Osteocyte (in vitro differentiated cells): ENCODE results near the gene SHF. TPM values are rescaled to one million over a fixed set of nuclear protein-coding genes. Genes with fewer than 3 reads are reported as not detected.

Experiments
- DNase-seq: peaks from one replicate; pipeline ENCODE4 v3.0.0; 2021; ENCODE audit warnings: mixed read lengths; ENCODE audit not compliant: unreplicated experiment; ENCODE audit errors: extremely low spot score
- H3K27ac Mint-ChIP-seq: one replicate; pipeline ENCODE4 v1.8.0; 2021; ENCODE audit warnings: mild to moderate bottlenecking, mixed read lengths; ENCODE audit not compliant: unreplicated experiment
- H3K27me3 Mint-ChIP-seq: one replicate; pipeline ENCODE4 v1.8.0; 2021; ENCODE audit warnings: mixed read lengths; ENCODE audit not compliant: unreplicated experiment
- H3K36me3 Mint-ChIP-seq: one replicate; pipeline ENCODE4 v1.8.0; 2021; ENCODE audit warnings: mixed read lengths; ENCODE audit not compliant: unreplicated experiment
- H3K4me1 Mint-ChIP-seq: one replicate; pipeline ENCODE4 v1.8.0; 2021; ENCODE audit warnings: mixed read lengths; ENCODE audit not compliant: unreplicated experiment
- H3K4me3 Mint-ChIP-seq: one replicate; pipeline ENCODE4 v1.8.0; 2021; ENCODE audit warnings: mild to moderate bottlenecking, moderate library complexity, mixed read lengths; ENCODE audit not compliant: unreplicated experiment
- H3K9me3 Mint-ChIP-seq: one replicate; pipeline ENCODE4 v1.8.0; 2021; ENCODE audit warnings: mixed read lengths; ENCODE audit not compliant: unreplicated experiment
- CTCF ChIP-seq: fragments of 200-600 bp; sonication (generic); IDR thresholded peaks from 2 replicates; pipeline ENCODE4 v1.5.0; 2021; ENCODE audit warnings: antibody characterized with exemption, mild to moderate bottlenecking, moderate library complexity
- total RNA-seq: library from RNA; stranded (reverse); gene quantifications from 2 replicates; pipeline ENCODE4 v1.2.1, GENCODE V29; 2021

Gene SHF
- total RNA-seq, 1 donor from 2014 or later = 15.8 TPM

- Mint-ChIP-seq H3K27ac (no peak overlapping the region), H3K4me3 (no peak overlapping the region), H3K36me3 (no peaks in the 10 kb centered on the region), H3K27me3 (peaks cover 28% of the 10 kb centered on the region), H3K9me3 (no peaks in the 10 kb centered on the region), H3K4me1 (peaks cover 6% of the 10 kb centered on the region)
- DNase-seq = no peak
- no peak for TF ChIP-seq CTCF
These were observed 65.9 kb downstream of the SHF start for GRCh38 chr15:45121706-45122417.

- H3K4me3 Mint-ChIP-seq = no peak overlapping the region
- peaks cover 20% of the 10 kb centered on the region for H3K27me3 Mint-ChIP-seq
- H3K36me3 Mint-ChIP-seq = no peaks in the 10 kb centered on the region
- H3K9me3 Mint-ChIP-seq = no peaks in the 10 kb centered on the region
- TF ChIP-seq CTCF = no peak
- DNase-seq = no peak
- H3K4me1 Mint-ChIP-seq = peaks cover 6% of the 10 kb centered on the region
- H3K27ac Mint-ChIP-seq = no peak overlapping the region
These were observed 66.7 kb downstream of the SHF start for GRCh38 chr15:45121020-45121419.

GRCh38 chr15:45120081-45120972 lies 67.4 kb downstream of the SHF start:
- Mint-ChIP-seq H3K36me3 (no peaks in the 10 kb centered on the region), H3K27me3 (peaks cover 19% of the 10 kb centered on the region), H3K27ac (no peak overlapping the region), H3K4me1 (peaks cover 6% of the 10 kb centered on the region), H3K4me3 (no peak overlapping the region), H3K9me3 (no peaks in the 10 kb centered on the region)
- no peak for TF ChIP-seq CTCF
- DNase-seq = no peak

- Mint-ChIP-seq H3K4me1 (peaks cover 6% of the 10 kb centered on the region), H3K27me3 (peaks cover 23% of the 10 kb centered on the region), H3K9me3 (no peaks in the 10 kb centered on the region), H3K27ac (no peak overlapping the region), H3K4me3 (no peak overlapping the region), H3K36me3 (no peaks in the 10 kb centered on the region)
- TF ChIP-seq CTCF = no peak
- DNase-seq = no peak
These were observed 68.8 kb downstream of the SHF start for GRCh38 chr15:45118996-45119395.

GRCh38 chr15:45118131-45118588 lies 69.6 kb downstream of the SHF start:
- Mint-ChIP-seq H3K4me1 (peaks cover 7% of the 10 kb centered on the region), H3K9me3 (no peaks in the 10 kb centered on the region), H3K27me3 (peaks cover 30% of the 10 kb centered on the region), H3K36me3 (no peaks in the 10 kb centered on the region), H3K27ac (no peak overlapping the region), H3K4me3 (peak overlapping the region; percentile 24)
- peak; percentile 99 for TF ChIP-seq CTCF
- peak; percentile 95 for DNase-seq
